Thyroid gland (tissue), 4 donors: ENCODE results near the gene TMEM44.

ENCODE experiments used
- POLR2A ChIP-seq, 2 donors: fragments of 450-650 bp; IDR thresholded peaks; one replicate each; pipeline ENCODE4 v1.6.1; 2017; ENCODE audit warnings: antibody characterized with exemption in 2 of 2, mild to moderate bottlenecking in 2 of 2, moderate library complexity in 1 of 2
- TF ChIP-seq, protein P1 (sequence below), 6 experiments: fragments of 200-600 bp in 3 of 6; fragments of 450-650 bp in 3 of 6; sonication (generic) in 3 of 6; IDR thresholded peaks; one replicate each; pipeline ENCODE4 v1.5.1; 2016 to 2019; ENCODE audit warnings: antibody characterized with exemption in 6 of 6, mild to moderate bottlenecking in 2 of 6, inconsistent platforms in 1 of 6, moderate library complexity in 1 of 6

DNA sequence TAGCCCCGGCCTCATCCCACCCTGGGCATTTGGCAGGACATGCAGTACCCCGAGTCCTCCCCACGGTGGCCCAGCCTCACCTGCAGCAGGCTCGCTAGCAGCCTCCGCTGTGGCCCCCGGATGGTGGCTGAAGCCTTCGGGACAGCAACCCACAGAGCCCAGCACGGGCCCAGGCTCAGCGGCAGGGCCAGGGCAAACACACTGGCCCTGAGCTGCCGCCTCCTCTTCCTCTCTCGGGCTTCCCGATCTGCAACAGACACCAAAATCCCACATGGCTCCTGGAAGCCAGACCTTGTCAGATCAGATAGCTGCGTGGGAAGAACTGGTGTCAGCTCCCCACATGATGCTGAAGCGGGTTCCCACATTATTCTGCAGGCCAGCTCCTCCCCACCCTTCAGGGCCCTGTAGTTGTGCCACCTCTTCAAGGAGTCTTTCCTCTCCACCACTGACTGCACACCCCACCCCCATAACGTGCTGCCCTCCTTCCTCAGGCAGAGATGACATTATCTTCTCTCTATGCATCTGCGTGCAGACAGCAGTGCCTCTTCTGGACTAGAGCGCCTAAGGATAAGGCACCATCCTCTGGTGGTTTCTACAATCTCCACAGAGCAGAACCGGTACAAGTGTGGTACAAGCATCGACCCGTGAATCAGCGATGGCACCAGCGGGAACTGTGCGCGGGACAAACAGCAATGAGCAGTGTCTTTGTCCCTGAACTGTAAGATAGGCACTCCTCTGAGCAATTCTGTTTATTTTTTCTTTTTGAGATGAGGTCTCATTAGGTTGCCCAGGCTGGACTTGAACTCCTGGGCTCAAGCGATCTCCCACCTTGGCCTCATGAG is 9.5 kb downstream of the TMEM44 start:
- TF ChIP-seq, protein P1, sequence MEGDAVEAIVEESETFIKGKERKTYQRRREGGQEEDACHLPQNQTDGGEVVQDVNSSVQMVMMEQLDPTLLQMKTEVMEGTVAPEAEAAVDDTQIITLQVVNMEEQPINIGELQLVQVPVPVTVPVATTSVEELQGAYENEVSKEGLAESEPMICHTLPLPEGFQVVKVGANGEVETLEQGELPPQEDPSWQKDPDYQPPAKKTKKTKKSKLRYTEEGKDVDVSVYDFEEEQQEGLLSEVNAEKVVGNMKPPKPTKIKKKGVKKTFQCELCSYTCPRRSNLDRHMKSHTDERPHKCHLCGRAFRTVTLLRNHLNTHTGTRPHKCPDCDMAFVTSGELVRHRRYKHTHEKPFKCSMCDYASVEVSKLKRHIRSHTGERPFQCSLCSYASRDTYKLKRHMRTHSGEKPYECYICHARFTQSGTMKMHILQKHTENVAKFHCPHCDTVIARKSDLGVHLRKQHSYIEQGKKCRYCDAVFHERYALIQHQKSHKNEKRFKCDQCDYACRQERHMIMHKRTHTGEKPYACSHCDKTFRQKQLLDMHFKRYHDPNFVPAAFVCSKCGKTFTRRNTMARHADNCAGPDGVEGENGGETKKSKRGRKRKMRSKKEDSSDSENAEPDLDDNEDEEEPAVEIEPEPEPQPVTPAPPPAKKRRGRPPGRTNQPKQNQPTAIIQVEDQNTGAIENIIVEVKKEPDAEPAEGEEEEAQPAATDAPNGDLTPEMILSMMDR (IDR thresholded peaks at IDR 0.05) = no peak
- no peak for TF ChIP-seq POLR2A (IDR thresholded peaks at IDR 0.05)
